K562 (cell line): ENCODE results near the gene IKZF3. TPM values are rescaled to one million over a fixed set of nuclear protein-coding genes. Genes with fewer than 3 reads are reported as not detected.
A peak's percentile ranks its signal among the peaks of the same experiment; 100 is the strongest.

Experiments used
- ARID1B ChIP-seq: fragments of 450-650 bp; IDR thresholded peaks from 2 replicates; pipeline ENCODE4 v1.6.1; 2016; ENCODE audit warnings: antibody characterized with exemption, mild to moderate bottlenecking, inconsistent platforms
- CCNT2 ChIP-seq: IDR thresholded peaks from 2 replicates; pipeline ENCODE4 v1.6.1; 2011; ENCODE audit warnings: borderline replicate concordance, low read depth, mild to moderate bottlenecking, moderate library complexity, mixed read lengths, low read length; ENCODE audit not compliant: insufficient read length; ENCODE audit errors: extremely low read depth
- CTBP1 ChIP-seq: fragments of 450-650 bp; IDR thresholded peaks from 2 replicates; pipeline ENCODE4 v1.6.1; 2016; ENCODE audit warnings: borderline replicate concordance
- ETV1 ChIP-seq: fragments of 450-650 bp; conservative IDR thresholded peaks from 2 replicates; pipeline ENCODE4 v1.6.1; 2016; ENCODE audit warnings: missing genetic modification characterization, control low read depth, low read depth, missing compliant biosample characterization
- FOSL1 ChIP-seq: fragments of 200-800 bp; sonication (Bioruptor generic); conservative IDR thresholded peaks from 2 replicates; pipeline ENCODE4 v1.6.1; 2016; ENCODE audit warnings: missing genetic modification characterization, missing compliant biosample characterization
- FUS ChIP-seq: fragments of 200-400 bp; formaldehyde crosslinking; optimal IDR thresholded peaks from 2 replicates; pipeline ENCODE3; 2017; ENCODE audit warnings: low read depth, low read length
- GTF3C2 ChIP-seq: IDR thresholded peaks from 3 replicates; pipeline ENCODE4 v1.6.1; 2011; ENCODE audit warnings: borderline replicate concordance, mild to moderate bottlenecking, moderate library complexity; ENCODE audit not compliant: insufficient read length; ENCODE audit errors: extremely low read depth
- HDAC6 ChIP-seq: IDR thresholded peaks from 2 replicates; pipeline ENCODE4 v1.6.1; 2012; ENCODE audit warnings: low read depth, mild to moderate bottlenecking, control low read depth, inconsistent platforms, low read length, moderate library complexity
- KAT7 ChIP-seq: sonication (generic); formaldehyde crosslinking; IDR thresholded peaks from 2 replicates; pipeline ENCODE4 v1.8.0; 2022; ENCODE audit warnings: missing genetic modification reagents, mild to moderate bottlenecking, borderline replicate concordance
- MEF2D ChIP-seq: conservative IDR thresholded peaks from 2 replicates; pipeline ENCODE4 v1.6.1; 2016; ENCODE audit warnings: low read depth, missing genetic modification characterization, missing compliant biosample characterization
- MTA1 ChIP-seq: fragments of 450-650 bp; IDR thresholded peaks from 2 replicates; pipeline ENCODE4 v1.6.1; 2017; ENCODE audit warnings: borderline replicate concordance
- RNF2 ChIP-seq: sonication (generic); IDR thresholded peaks from 2 replicates; pipeline ENCODE4 v1.6.1; 2016
- SMARCA4 ChIP-seq: fragments of 450-650 bp; IDR thresholded peaks from 2 replicates; pipeline ENCODE4 v1.6.1; 2016
- SMARCE1 ChIP-seq: fragments of 450-650 bp; IDR thresholded peaks from 2 replicates; pipeline ENCODE4 v1.7.1; 2016; ENCODE audit warnings: mild to moderate bottlenecking
- VEZF1 ChIP-seq: fragments of 200-800 bp; sonication (Bioruptor generic); IDR thresholded peaks from 2 replicates; pipeline ENCODE4 v1.6.1; 2017; ENCODE audit warnings: missing genetic modification characterization, missing compliant biosample characterization
- XRCC3 ChIP-seq: fragments of 450-650 bp; IDR thresholded peaks from 2 replicates; pipeline ENCODE4 v1.6.1; 2017; ENCODE audit warnings: mild to moderate bottlenecking, moderate library complexity
- ZBTB7A ChIP-seq: IDR thresholded peaks from 2 replicates; pipeline ENCODE4 v1.6.1; 2011; ENCODE audit warnings: low read depth, mild to moderate bottlenecking, low read length, moderate library complexity, borderline replicate concordance; ENCODE audit not compliant: control insufficient read depth
- ZNF121 ChIP-seq: sonication (generic); formaldehyde crosslinking; conservative IDR thresholded peaks from 2 replicates; pipeline ENCODE4 v1.8.0; 2022; ENCODE audit warnings: missing genetic modification reagents
- ZNF518B ChIP-seq: fragments of 250-450 bp; sonication (Bioruptor Pico); IDR thresholded peaks from 2 replicates; pipeline ENCODE4 v1.5.0; 2021; ENCODE audit warnings: mild to moderate bottlenecking, moderate library complexity
- polyA plus RNA-seq, 8 experiments: library from polyadenylated mRNA; depleted of rRNA in 4 of 8; stranded (reverse) in 5 of 8; unstranded in 3 of 8; fragments of >200 nt; fragmentation: Nextera tagmentation in 2 of 8; fragmentation: Illumina TruSeq in 1 of 8; extraction: Ambion mirVana in 2 of 8; extraction: Trizol in 1 of 8; gene quantifications; 2 replicates each; pipeline versions ENCODE4 v1.2.1 to v1.2.3, GENCODE V29; 2011 to 2014; ENCODE audit warnings: inconsistent platforms in 1 of 8, missing spikeins in 1 of 8
- total RNA-seq, 7 experiments: library from RNA; depleted of rRNA in 6 of 7; stranded (reverse); fragments of >200 nt in 6 of 7; fragmentation: Illumina TruSeq in 2 of 7; extraction: Trizol in 2 of 7; gene quantifications; 2 replicates each; pipeline versions ENCODE4 v1.2.1 to v1.2.3, GENCODE V29; 2011 to 2021; ENCODE audit warnings: low replicate concordance in 1 of 7

IKZF3 gene
- total and polyA plus RNA-seq, 9 of the 15 experiments (the other 6 are each of a cell fraction or from before 2014, with no cell fraction given), result 0.06 to 1.6 (median 0.62) TPM

GRCh38 chr17:39740357-39741111 is 123.6 kb downstream of the IKZF3 start (continued):
- TF ChIP-seq GTF3C2 (no peak), MTA1 (no peak), FOSL1 (peak; percentile 78), MEF2D (tag) (no peak), ZNF121 (CRISPR knock-in tag) (no peak), CTBP1 (peak; percentile 29; the same call in 1 of the 2 replicates), FUS (no peak), HDAC6 (no peak), KAT7 (CRISPR knock-in tag) (no peak), RNF2 (peak; percentile 60; the same call in 1 of the 2 replicates), SMARCA4 (no peak), ETV1 (tag) (peak; percentile 55), ZNF518B (CRISPR knock-in tag) (no peak), VEZF1 (peak; percentile 67), ARID1B (peak; percentile 42; the same call in 1 of the 2 replicates), SMARCE1 (0 out of 2 replicates have a peak, but pooled peaks have one; percentile 24), XRCC3 (no peak), CCNT2 (no peak), ZBTB7A (peak; percentile 18; the same call in 1 of the 2 replicates)
